Measurements from ENCODE around the gene AURKB. TPM values are rescaled to one million over a fixed set of nuclear protein-coding genes. Genes with fewer than 3 reads are reported as not detected.

AURKB gene
- total and polyA plus RNA-seq, 10 of the 15 experiments (the other 5 are each of a cell fraction or from before 2014, with no cell fraction given): 52.7 to 209 (median 128) TPM

DNA sequence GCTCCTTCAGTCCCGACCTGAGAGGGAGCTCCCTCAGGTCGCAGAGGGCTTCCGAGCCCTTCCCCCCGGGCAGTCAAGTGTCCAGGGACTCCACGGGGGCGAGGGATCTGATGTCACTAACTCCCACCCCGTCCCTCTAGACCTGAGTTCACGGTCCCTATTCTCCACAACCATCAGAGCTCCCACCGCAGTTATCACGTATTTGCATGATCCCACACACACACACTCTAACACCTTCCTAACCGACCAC lies 54.5 kb downstream of the AURKB start (continued):
- TF ChIP-seq, protein P1, sequence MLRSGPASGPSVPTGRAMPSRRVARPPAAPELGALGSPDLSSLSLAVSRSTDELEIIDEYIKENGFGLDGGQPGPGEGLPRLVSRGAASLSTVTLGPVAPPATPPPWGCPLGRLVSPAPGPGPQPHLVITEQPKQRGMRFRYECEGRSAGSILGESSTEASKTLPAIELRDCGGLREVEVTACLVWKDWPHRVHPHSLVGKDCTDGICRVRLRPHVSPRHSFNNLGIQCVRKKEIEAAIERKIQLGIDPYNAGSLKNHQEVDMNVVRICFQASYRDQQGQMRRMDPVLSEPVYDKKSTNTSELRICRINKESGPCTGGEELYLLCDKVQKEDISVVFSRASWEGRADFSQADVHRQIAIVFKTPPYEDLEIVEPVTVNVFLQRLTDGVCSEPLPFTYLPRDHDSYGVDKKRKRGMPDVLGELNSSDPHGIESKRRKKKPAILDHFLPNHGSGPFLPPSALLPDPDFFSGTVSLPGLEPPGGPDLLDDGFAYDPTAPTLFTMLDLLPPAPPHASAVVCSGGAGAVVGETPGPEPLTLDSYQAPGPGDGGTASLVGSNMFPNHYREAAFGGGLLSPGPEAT (IDR thresholded peaks at IDR 0.05; ENCODE audit: low read depth): 0 out of 2 replicates have a peak, but pooled peaks have one; percentile 58
- TF ChIP-seq ZNF274 (IDR thresholded peaks at IDR 0.05; ENCODE audit: insufficient read depth, insufficient read length): no peak
- TF ChIP-seq ZBED1 (IDR thresholded peaks at IDR 0.05; ENCODE audit: borderline replicate concordance): no peak
- peak; percentile 96 for TF ChIP-seq SMAD1 (IDR thresholded peaks at IDR 0.05; ENCODE audit: low read depth, partially characterized antibody)
- TF ChIP-seq, protein P2, sequence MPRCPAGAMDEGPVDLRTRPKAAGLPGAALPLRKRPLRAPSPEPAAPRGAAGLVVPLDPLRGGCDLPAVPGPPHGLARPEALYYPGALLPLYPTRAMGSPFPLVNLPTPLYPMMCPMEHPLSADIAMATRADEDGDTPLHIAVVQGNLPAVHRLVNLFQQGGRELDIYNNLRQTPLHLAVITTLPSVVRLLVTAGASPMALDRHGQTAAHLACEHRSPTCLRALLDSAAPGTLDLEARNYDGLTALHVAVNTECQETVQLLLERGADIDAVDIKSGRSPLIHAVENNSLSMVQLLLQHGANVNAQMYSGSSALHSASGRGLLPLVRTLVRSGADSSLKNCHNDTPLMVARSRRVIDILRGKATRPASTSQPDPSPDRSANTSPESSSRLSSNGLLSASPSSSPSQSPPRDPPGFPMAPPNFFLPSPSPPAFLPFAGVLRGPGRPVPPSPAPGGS (IDR thresholded peaks at IDR 0.05; ENCODE audit: borderline replicate concordance, insufficient read depth, low read depth, low read length, poor library complexity, severe bottlenecking): no peak
- no peak for TF ChIP-seq FOXK2 (IDR thresholded peaks at IDR 0.05)
- TF ChIP-seq NFYB (IDR thresholded peaks at IDR 0.05; ENCODE audit: insufficient read depth, low read depth, low read length): no peak
- no peak for TF ChIP-seq YBX1 (IDR thresholded peaks at IDR 0.05)
- TF ChIP-seq, protein P3, sequence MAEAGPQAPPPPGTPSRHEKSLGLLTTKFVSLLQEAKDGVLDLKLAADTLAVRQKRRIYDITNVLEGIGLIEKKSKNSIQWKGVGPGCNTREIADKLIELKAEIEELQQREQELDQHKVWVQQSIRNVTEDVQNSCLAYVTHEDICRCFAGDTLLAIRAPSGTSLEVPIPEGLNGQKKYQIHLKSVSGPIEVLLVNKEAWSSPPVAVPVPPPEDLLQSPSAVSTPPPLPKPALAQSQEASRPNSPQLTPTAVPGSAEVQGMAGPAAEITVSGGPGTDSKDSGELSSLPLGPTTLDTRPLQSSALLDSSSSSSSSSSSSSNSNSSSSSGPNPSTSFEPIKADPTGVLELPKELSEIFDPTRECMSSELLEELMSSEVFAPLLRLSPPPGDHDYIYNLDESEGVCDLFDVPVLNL (IDR thresholded peaks at IDR 0.05; ENCODE audit: low read depth, low read length): no peak
- TF ChIP-seq, protein P4, sequence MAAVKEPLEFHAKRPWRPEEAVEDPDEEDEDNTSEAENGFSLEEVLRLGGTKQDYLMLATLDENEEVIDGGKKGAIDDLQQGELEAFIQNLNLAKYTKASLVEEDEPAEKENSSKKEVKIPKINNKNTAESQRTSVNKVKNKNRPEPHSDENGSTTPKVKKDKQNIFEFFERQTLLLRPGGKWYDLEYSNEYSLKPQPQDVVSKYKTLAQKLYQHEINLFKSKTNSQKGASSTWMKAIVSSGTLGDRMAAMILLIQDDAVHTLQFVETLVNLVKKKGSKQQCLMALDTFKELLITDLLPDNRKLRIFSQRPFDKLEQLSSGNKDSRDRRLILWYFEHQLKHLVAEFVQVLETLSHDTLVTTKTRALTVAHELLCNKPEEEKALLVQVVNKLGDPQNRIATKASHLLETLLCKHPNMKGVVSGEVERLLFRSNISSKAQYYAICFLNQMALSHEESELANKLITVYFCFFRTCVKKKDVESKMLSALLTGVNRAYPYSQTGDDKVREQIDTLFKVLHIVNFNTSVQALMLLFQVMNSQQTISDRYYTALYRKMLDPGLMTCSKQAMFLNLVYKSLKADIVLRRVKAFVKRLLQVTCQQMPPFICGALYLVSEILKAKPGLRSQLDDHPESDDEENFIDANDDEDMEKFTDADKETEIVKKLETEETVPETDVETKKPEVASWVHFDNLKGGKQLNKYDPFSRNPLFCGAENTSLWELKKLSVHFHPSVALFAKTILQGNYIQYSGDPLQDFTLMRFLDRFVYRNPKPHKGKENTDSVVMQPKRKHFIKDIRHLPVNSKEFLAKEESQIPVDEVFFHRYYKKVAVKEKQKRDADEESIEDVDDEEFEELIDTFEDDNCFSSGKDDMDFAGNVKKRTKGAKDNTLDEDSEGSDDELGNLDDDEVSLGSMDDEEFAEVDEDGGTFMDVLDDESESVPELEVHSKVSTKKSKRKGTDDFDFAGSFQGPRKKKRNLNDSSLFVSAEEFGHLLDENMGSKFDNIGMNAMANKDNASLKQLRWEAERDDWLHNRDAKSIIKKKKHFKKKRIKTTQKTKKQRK (IDR thresholded peaks at IDR 0.05; ENCODE audit: low read depth, low read length): no peak
- no peak for TF ChIP-seq SP1 (IDR thresholded peaks at IDR 0.05; ENCODE audit: low read depth, low read length)
- TF ChIP-seq POLR2AphosphoS2 (IDR thresholded peaks at IDR 0.05; ENCODE audit: low read depth, low read length): no peak
- TF ChIP-seq, protein P5, sequence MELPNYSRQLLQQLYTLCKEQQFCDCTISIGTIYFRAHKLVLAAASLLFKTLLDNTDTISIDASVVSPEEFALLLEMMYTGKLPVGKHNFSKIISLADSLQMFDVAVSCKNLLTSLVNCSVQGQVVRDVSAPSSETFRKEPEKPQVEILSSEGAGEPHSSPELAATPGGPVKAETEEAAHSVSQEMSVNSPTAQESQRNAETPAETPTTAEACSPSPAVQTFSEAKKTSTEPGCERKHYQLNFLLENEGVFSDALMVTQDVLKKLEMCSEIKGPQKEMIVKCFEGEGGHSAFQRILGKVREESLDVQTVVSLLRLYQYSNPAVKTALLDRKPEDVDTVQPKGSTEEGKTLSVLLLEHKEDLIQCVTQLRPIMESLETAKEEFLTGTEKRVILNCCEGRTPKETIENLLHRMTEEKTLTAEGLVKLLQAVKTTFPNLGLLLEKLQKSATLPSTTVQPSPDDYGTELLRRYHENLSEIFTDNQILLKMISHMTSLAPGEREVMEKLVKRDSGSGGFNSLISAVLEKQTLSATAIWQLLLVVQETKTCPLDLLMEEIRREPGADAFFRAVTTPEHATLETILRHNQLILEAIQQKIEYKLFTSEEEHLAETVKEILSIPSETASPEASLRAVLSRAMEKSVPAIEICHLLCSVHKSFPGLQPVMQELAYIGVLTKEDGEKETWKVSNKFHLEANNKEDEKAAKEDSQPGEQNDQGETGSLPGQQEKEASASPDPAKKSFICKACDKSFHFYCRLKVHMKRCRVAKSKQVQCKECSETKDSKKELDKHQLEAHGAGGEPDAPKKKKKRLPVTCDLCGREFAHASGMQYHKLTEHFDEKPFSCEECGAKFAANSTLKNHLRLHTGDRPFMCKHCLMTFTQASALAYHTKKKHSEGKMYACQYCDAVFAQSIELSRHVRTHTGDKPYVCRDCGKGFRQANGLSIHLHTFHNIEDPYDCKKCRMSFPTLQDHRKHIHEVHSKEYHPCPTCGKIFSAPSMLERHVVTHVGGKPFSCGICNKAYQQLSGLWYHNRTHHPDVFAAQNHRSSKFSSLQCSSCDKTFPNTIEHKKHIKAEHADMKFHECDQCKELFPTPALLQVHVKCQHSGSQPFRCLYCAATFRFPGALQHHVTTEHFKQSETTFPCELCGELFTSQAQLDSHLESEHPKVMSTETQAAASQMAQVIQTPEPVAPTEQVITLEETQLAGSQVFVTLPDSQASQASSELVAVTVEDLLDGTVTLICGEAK (IDR thresholded peaks at IDR 0.05; ENCODE audit: borderline replicate concordance): no peak
- no peak for TF ChIP-seq STAT3 (IDR thresholded peaks at IDR 0.05; ENCODE audit: low read depth, low read length)
- no peak for TF ChIP-seq HDAC2 (IDR thresholded peaks at IDR 0.05)
- TF ChIP-seq TBL1XR1 (IDR thresholded peaks at IDR 0.05; ENCODE audit: low read depth, low read length): no peak
- TF ChIP-seq NFXL1 (IDR thresholded peaks at IDR 0.05; ENCODE audit: borderline replicate concordance): no peak
- no peak for TF ChIP-seq MAX (IDR thresholded peaks at IDR 0.05; ENCODE audit: low read depth, low read length)

Data from GM12878 (cell line).